ENCODE results near the gene PRRT2. TPM values are rescaled to one million over a fixed set of nuclear protein-coding genes. Genes with fewer than 3 reads are reported as not detected.

Gene PRRT2
- total and polyA plus RNA-seq, 7 experiments from 2014 or later: 0.07 to 4.6 (median 2.4) TPM; not detected in 1

DNA sequence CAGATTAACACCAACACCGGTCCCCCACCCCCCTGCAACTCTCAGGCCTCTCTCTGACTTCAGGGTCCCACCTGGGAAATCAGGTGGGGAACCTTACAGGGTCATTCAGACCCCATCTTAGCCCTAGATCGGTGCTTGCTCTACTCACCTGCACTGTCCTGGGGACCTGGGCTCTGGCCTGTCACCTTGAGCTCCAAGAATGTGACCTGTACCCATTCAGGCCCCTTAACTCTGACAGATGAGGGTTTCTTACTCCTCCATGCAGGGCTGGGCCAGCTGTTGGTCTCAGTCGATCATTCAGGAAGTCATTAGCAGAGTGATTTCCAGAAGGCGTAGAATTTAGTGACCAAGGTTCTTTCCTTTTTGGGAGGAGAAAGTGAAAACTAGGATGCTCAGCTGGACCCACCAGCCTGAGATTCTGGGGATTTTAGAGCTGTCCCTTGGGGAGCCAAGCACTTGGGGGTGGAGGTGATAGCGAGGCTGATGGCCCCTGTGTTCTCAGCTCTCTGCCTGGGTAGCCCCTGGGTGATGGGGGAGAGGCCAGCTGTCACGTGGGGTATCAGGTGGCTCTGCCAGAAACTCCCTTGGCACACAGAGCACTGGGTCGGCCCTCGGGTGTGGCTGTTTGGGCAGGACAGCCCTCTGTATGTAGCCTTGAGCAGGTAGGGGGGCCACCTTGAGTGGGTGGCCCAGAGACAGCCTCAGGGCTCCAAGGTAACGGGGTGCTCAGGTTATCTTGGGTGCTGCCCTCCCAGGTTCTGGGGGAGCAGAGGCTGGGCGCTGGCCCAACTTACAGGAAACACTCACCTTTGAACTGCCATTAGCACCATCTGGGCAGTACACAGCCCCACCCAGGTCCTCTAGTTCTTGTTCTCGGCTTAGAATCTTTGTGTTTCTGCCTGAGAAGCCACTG lies 9.0 kb downstream of the PRRT2 start:
- POLR2A ChIA-PET: interaction anchor here (0.8 to 6.7 kb wide), 15 partner anchors 7 to 245 kb away, joined by 3 to 109 read pairs (median 5); partner anchors contain the start of genes ALDOA, KIF22, MAZ and PRRT2
- peaks cover 0 to under 1% (median 0%) of the 10 kb centered on the region in 5 donors for H3K27me3 Mint-ChIP-seq

GRCh38 chr16:29821643-29822115 lies 9.7 kb downstream of the PRRT2 start:
- CTCF ChIA-PET: interaction anchor here (0.6 to 9.4 kb wide), 4 partner anchors 14 to 121 kb away, joined by 3 to 108 read pairs (median 30); no protein-coding TSS in a partner anchor
- ATAC-seq (no peak), DNase-seq (no peak)
- no peaks in the 10 kb centered on the region for H3K9me3 Mint-ChIP-seq
- peak overlapping the region; percentile 95 for H3K4me3 ChIP-seq (ENCODE audit: low read length)
- H3K27ac Mint-ChIP-seq: peak overlapping the region; percentile 89 to 99 (median 96)
- peak overlapping the region; percentile 86 to 99 (median 97) for H3K4me3 Mint-ChIP-seq
- H3K4me1 ChIP-seq (ENCODE audit: control insufficient read depth in 2 of 2, insufficient read depth in 2 of 2, low read length in 2 of 2): peaks cover 72 to 78% of the 10 kb centered on the region in 2 donors
- no peaks in the 10 kb centered on the region for H3K9me3 ChIP-seq (ENCODE audit: control insufficient read depth in 2 of 3, low read length in 3 of 3)
- peaks cover 47 to 97% (median 72%) of the 10 kb centered on the region in 7 donors for H3K4me1 Mint-ChIP-seq
- peaks cover 4 to 38% (median 13%) of the 10 kb centered on the region in 5 donors for H3K36me3 Mint-ChIP-seq
- H3K36me3 ChIP-seq (ENCODE audit: control insufficient read depth in 2 of 3, insufficient read depth in 3 of 3, low read length in 3 of 3): peaks cover 0 to 19% (median 0%) of the 10 kb centered on the region in 3 experiments
- H3K27me3 ChIP-seq (ENCODE audit: control insufficient read depth in 2 of 2, insufficient read depth in 2 of 2, low read length in 2 of 2): no peaks in the 10 kb centered on the region
- H3K27ac ChIP-seq (ENCODE audit: low read depth, low read length): peak overlapping the region; percentile 84
- intact Hi-C loops (cut with micrococcal nuclease): loop anchor here in 1 of 2 donors (2.0 to 5.0 kb wide), 2 partner anchors 17 to 106 kb away; partner anchors contain the start of gene KCTD13
- POLR2A ChIA-PET: interaction anchor here (0.6 to 4.4 kb wide), 10 partner anchors 10 to 139 kb away, joined by 3 to 28 read pairs (median 6); partner anchors contain the start of genes KIF22 and PRRT2
- H3K27me3 Mint-ChIP-seq: no peaks in the 10 kb centered on the region

More for the DNA sequence above, 9.0 kb downstream of the PRRT2 start:
- Mint-ChIP-seq H3K9me3 (peaks cover 0 to under 1% (median 0%) of the 10 kb centered on the region in 11 donors), H3K4me3 (peak overlapping the region; percentile 86 to 99 (median 97)), H3K27ac (peak overlapping the region; percentile 89 to 99 (median 96)), H3K36me3 (peaks cover 4 to 40% (median 13%) of the 10 kb centered on the region in 5 donors), H3K4me1 (peaks cover 46 to 91% (median 71%) of the 10 kb centered on the region in 7 donors)
- Histone ChIP-seq H3K27ac (ENCODE audit: low read depth, low read length) (peak overlapping the region; percentile 84), H3K4me1 (ENCODE audit: control insufficient read depth in 2 of 2, insufficient read depth in 2 of 2, low read length in 2 of 2) (peaks cover 66 to 73% of the 10 kb centered on the region in 2 donors), H3K4me3 (ENCODE audit: low read length) (peak overlapping the region; percentile 95), H3K9me3 (ENCODE audit: control insufficient read depth in 2 of 3, low read length in 3 of 3) (no peaks in the 10 kb centered on the region), H3K27me3 (ENCODE audit: control insufficient read depth in 2 of 2, insufficient read depth in 2 of 2, low read length in 2 of 2) (no peaks in the 10 kb centered on the region), H3K36me3 (ENCODE audit: control insufficient read depth in 2 of 3, insufficient read depth in 3 of 3, low read length in 3 of 3) (peaks cover 0 to 19% (median 0%) of the 10 kb centered on the region in 3 experiments)
- intact Hi-C loops (cut with micrococcal nuclease): loop anchor here (1.0 to 5.0 kb wide), 5 partner anchors 16 to 106 kb away; partner anchors contain the start of genes CDIPT (in 2 of the 2), KCTD13 (in 1 of the 2) and KIF22 (in 1 of the 2)
- CTCF ChIA-PET: interaction anchor here (0.5 to 9.4 kb wide), 6 partner anchors 11 to 120 kb away, joined by 3 to 108 read pairs (median 4); partner anchors contain the start of gene KIF22
- DNase-seq (peak in 3 of 9 donors; percentile 20 to 44 (median 20)), ATAC-seq (peak; percentile 44)

DNA sequence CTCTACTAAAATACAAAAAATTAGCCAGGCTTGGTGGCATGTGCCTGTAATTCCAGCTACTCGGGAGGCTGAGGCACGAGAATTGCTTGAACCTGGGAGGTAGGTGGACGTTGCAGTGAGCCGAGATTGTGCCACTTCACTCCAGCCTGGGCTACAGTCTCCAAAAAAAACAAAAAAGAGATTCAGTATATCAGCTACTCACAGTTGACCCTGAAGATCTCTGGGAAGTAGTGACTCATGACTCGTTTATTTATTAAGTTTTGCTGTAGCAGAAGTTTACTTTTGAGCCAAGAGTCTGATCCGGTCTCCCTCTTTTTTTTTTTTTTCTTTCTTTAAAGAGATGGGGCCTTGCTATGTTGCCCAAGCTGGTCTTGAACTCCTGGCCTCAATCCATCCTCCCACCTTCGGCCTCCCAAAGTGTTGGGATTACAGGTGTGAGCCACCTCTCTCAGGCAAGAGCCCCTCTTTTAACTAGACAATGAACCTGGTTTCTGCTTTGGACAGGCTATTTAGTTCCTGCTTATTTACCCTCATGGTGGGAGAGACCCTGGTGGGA lies 12.7 kb downstream of the PRRT2 start:
- intact Hi-C loops (cut with micrococcal nuclease): loop anchor here (1.0 to 5.0 kb wide), 2 partner anchors 8 to 103 kb away; partner anchors contain the start of genes KCTD13 (in 1 of the 2) and PAGR1 (in 1 of the 2)

DNA sequence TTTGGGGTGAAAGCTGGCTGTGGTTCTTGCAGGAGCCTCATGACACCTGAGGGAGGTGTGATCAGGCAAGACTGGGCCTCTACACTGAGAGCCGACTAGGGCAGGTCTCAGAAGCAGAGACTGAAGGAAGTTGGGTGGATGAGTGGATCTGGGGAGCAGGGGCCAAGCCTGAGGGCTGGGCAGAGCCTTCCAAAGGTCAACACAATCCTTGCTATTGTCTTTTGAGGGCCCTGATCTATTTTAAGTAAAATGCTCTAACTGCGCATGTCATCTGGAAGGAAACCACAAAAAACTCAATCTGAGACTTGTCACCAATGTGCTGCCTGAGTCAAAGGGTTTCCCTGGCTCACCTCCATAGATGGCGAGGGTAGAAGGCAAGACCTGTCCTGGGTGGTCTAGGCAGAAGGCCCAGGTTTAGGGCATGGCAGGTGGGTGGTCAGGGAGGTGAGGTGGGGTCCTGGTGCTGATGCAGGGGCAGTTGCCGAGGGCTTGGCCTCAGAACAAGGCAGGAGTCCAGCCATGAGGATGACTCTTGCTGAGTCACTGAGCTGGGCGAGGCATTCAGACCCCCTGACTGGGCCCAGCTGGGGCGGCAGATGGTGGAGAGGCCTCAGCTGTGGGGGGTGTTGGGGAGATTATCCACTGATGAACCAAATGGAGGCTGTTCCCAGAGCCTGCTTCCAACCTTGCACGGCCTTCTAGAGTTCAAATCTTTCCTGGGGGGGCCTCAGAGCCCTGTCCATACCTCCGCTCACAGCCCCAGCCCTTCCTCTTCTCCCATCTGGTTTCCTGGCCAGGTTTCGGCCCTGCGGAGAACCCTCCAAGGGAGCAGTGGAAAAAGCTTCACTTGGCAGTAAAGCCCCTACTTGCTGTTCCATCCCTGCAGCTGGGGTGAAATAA lies 13.4 kb downstream of the PRRT2 start:
- ChIA-PET CTCF (interaction anchor here (0.6 to 3.2 kb wide), 7 partner anchors 8 to 568 kb away, joined by 3 to 17 read pairs (median 8); no protein-coding TSS in a partner anchor), POLR2A (interaction anchor here (0.8 to 6.7 kb wide), 13 partner anchors 8 to 358 kb away, joined by 3 to 70 read pairs (median 12); partner anchors contain the start of genes CORO1A, HIRIP3, INO80E and KIF22)
- peak overlapping the region; percentile 70 to 95 (median 86) for H3K4me3 Mint-ChIP-seq
- peak overlapping the region; percentile 56 to 99 (median 96) for H3K27ac Mint-ChIP-seq
- no peaks in the 10 kb centered on the region for H3K27me3 Mint-ChIP-seq
- peaks cover 39 to 97% (median 57%) of the 10 kb centered on the region in 7 donors for H3K4me1 Mint-ChIP-seq
- H3K9me3 Mint-ChIP-seq: peaks cover 0 to 1% (median 0%) of the 10 kb centered on the region in 11 donors
- peaks cover 0 to 19% (median 4%) of the 10 kb centered on the region in 5 donors for H3K36me3 Mint-ChIP-seq
- H3K4me3 ChIP-seq (ENCODE audit: low read length): peak overlapping the region; percentile 44
- no peaks in the 10 kb centered on the region for H3K27me3 ChIP-seq (ENCODE audit: control insufficient read depth in 2 of 2, insufficient read depth in 2 of 2, low read length in 2 of 2)
- DNase-seq (peak in 6 of 9 donors; percentile 36 to 52 (median 43)), ATAC-seq (no peak)
- intact Hi-C loops (cut with micrococcal nuclease): loop anchor here in 1 of 2 donors (1.0 kb wide), 1 partner anchor 9 kb away; the partner anchor contains the start of gene PAGR1
- peaks cover 61 to 81% of the 10 kb centered on the region in 2 donors for H3K4me1 ChIP-seq (ENCODE audit: control insufficient read depth in 2 of 2, insufficient read depth in 2 of 2, low read length in 2 of 2)
- no peaks in the 10 kb centered on the region for H3K9me3 ChIP-seq (ENCODE audit: control insufficient read depth in 2 of 3, low read length in 3 of 3)
- peaks cover 0 to 5% (median 0%) of the 10 kb centered on the region in 3 experiments for H3K36me3 ChIP-seq (ENCODE audit: control insufficient read depth in 2 of 3, insufficient read depth in 3 of 3, low read length in 3 of 3)
- H3K27ac ChIP-seq (ENCODE audit: low read depth, low read length): peak overlapping the region; percentile 72

More for the DNA sequence above, 12.7 kb downstream of the PRRT2 start:
- ATAC-seq (no peak), DNase-seq (no peak)
- Histone ChIP-seq H3K27me3 (ENCODE audit: control insufficient read depth in 2 of 2, insufficient read depth in 2 of 2, low read length in 2 of 2) (no peaks in the 10 kb centered on the region), H3K27ac (ENCODE audit: low read depth, low read length) (peak overlapping the region; percentile 72), H3K9me3 (ENCODE audit: control insufficient read depth in 2 of 3, low read length in 3 of 3) (no peaks in the 10 kb centered on the region), H3K4me1 (ENCODE audit: control insufficient read depth in 2 of 2, insufficient read depth in 2 of 2, low read length in 2 of 2) (peaks cover 65 to 79% of the 10 kb centered on the region in 2 donors), H3K4me3 (ENCODE audit: low read length) (peak overlapping the region; percentile 44), H3K36me3 (ENCODE audit: control insufficient read depth in 2 of 3, insufficient read depth in 3 of 3, low read length in 3 of 3) (peaks cover 0 to 3% (median 0%) of the 10 kb centered on the region in 3 experiments)
- H3K9me3 Mint-ChIP-seq: peaks cover 0 to 1% (median 0%) of the 10 kb centered on the region in 11 donors
- H3K4me1 Mint-ChIP-seq: peaks cover 38 to 97% (median 59%) of the 10 kb centered on the region in 7 donors
- H3K4me3 Mint-ChIP-seq: peak overlapping the region; percentile 70 to 95 (median 86)
- peak overlapping the region; percentile 56 to 99 (median 96) for H3K27ac Mint-ChIP-seq
- no peaks in the 10 kb centered on the region for H3K27me3 Mint-ChIP-seq
- peaks cover 0 to 19% (median 6%) of the 10 kb centered on the region in 5 donors for H3K36me3 Mint-ChIP-seq
- ChIA-PET CTCF (interaction anchor here (0.6 to 9.4 kb wide), 5 partner anchors 23 to 568 kb away, joined by 3 to 108 read pairs (median 6); no protein-coding TSS in a partner anchor), POLR2A (interaction anchor here (0.6 to 6.7 kb wide), 8 partner anchors 7 to 645 kb away, joined by 3 to 70 read pairs (median 4); partner anchors contain the start of genes CORO1A, HIRIP3, INO80E and KIF22)

DNA sequence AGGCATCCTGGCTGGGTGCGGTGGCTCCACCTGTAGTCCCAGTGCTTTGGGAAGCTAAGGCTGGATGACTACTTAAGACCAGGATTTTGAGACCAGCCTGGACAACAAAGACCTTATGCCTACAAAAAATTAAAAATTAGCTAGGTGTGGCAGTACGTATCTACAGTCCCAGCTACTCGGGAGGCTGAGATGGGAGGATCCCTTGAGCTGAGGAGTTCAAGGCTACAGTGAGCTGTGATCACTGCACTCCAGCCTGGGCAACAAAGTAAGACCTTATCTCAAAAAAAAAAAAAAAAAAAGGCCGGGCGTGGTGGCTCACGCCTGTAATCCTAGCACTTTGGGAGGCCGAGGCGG lies 14.3 kb downstream of the PRRT2 start:
- peak overlapping the region; percentile 81 to 95 (median 88) for H3K4me3 Mint-ChIP-seq
- peak overlapping the region; percentile 44 for H3K4me3 ChIP-seq (ENCODE audit: low read length)
- ChIA-PET POLR2A (interaction anchor here (0.6 to 6.7 kb wide), 17 partner anchors 9 to 353 kb away, joined by 3 to 70 read pairs (median 8); partner anchors contain the start of genes HIRIP3, INO80E, KIF22 and MAZ), CTCF (interaction anchor here (0.8 to 3.2 kb wide), 7 partner anchors 8 to 126 kb away, joined by 3 to 17 read pairs (median 8); partner anchors contain the start of genes KIF22 and PAGR1)
- H3K36me3 Mint-ChIP-seq: peaks cover 0 to 14% (median 12%) of the 10 kb centered on the region in 5 donors
- H3K27ac Mint-ChIP-seq: peak overlapping the region; percentile 83 to 99 (median 96)
- H3K9me3 ChIP-seq (ENCODE audit: control insufficient read depth in 2 of 3, low read length in 3 of 3): no peaks in the 10 kb centered on the region
- H3K4me1 ChIP-seq (ENCODE audit: control insufficient read depth in 2 of 2, insufficient read depth in 2 of 2, low read length in 2 of 2): peaks cover 60 to 81% of the 10 kb centered on the region in 2 donors
- peaks cover 0 to 1% (median 0%) of the 10 kb centered on the region in 11 donors for H3K9me3 Mint-ChIP-seq
- peaks cover 45 to 97% (median 56%) of the 10 kb centered on the region in 7 donors for H3K4me1 Mint-ChIP-seq
- no peaks in the 10 kb centered on the region for H3K27me3 ChIP-seq (ENCODE audit: control insufficient read depth in 2 of 2, insufficient read depth in 2 of 2, low read length in 2 of 2)
- peak overlapping the region; percentile 72 for H3K27ac ChIP-seq (ENCODE audit: low read depth, low read length)
- no peak for DNase-seq
- no peaks in the 10 kb centered on the region for H3K27me3 Mint-ChIP-seq
- H3K36me3 ChIP-seq (ENCODE audit: control insufficient read depth in 2 of 3, insufficient read depth in 3 of 3, low read length in 3 of 3): peaks cover 0 to 14% (median 3%) of the 10 kb centered on the region in 3 experiments
- intact Hi-C loops (cut with micrococcal nuclease): no loop called here
- ATAC-seq: no peak
